NOMO-1 (cell line): Measurements from ENCODE around the gene NRCAM.
A peak's percentile ranks its signal among the peaks of the same experiment; 100 is the strongest.

Experiments used
- DNase-seq, 2 experiments: peaks; one replicate each; lab custom pipeline; 2025; ENCODE audit not compliant: unreplicated experiment in 2 of 2; lab: John Stamatoyannopoulos, UW

The NRCAM gene

DNA sequence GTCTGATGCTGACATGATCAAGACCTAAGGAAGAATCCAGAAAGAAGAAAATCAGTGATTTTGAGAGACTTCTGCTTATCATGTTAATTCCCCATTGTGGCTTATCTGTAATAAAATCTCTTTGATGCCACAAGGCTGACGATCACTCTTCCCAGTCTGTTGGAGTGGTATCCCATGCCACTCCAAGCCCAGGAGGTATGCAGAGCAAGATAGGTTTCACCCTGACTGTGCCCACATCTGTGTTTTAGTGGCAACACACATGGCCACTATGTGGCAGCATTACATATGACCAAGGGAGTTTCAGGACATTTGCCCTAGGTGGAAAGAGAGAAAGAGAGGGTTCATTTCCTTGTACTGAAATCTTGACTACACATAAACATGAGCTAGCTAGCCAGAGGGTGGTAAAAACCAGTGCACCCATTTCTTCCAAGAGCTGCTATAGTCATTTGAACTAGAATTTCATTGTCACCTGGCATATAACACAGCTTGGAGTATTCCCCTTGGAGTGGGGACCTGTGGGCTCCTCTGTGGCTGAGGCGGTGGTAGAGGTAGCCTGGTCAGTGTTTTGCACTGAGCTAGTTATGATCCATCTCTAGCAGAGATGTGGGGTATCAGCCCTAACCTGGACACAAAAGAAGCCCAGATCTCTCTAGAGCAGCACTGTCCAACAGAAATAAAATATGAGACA lies 346.9 kb downstream of the NRCAM start:
- peak in 1 of 2 experiments; percentile 5 for DNase-seq

DNA sequence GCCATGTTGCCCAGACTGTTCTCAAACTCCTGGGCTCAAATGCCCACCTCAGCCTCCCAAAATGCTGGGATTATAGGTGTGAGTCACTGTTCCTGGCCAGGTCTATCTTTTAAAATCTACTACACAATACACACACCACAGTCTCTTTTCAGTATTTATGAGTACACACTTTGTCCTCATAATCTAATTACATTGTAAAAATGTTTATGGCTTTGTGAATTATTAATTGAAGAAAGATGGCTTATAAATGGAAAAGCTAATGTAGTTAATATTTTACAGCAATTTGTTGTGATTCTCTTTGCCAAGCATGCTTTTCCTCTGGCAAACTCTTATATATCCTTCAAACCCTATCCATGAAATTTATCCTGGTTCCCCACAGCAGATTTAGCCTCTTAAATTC lies 348.1 kb downstream of the NRCAM start:
- DNase-seq: no peak

DNA sequence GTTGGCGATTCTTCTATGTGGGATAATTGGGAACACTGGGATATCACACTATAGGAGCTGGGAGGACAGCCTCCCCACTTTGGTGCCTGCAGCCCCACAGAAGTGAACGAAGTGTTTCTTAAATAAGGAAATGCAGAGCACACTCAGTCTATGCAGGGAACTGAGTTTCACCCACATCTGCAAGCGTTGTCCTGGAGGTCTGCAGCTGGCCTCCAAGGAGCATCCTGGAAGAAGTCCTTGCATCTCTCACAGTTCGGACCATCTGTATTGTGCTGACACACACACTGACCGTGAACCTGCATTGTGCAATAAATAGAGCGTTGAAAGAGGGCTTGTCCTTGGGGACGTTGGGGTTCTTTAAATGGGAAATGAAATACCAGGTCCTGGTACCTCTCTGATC lies 351.9 kb downstream of the NRCAM start:
- DNase-seq: no peak

DNA sequence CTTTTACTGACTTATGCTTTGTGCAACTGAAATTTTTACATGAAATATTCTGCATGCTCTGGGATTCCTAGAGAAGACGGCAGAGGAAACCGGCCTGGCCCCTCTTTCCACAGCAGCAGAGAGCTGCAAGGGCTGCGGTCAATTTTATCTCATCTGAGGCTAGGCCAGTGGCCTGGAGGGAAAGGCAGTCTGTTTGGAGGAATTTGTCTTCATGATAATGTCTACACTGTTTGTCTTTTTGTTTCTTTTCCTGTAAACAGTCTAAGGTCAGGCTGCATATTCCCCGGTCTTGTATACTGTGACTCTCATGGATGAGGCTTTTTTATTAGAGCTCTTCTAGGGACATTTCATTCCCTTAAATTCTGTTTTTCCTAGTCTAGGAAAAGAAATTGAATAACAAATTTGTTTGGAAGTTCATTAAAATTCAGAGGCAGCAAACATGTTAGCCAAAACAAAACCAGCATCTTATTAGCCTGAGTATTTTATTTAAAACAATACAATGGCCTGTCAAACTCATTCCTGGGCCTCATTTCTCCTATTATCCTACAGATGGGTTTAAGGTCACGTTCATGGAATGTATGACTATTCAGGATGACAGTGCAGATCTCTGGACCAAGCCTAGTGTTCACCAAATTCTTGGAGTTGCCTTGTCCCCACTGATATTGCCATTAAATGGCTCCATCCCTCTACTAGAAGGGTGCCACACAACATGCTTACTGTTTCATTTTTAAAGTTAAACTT lies 352.5 kb downstream of the NRCAM start:
- DNase-seq: no peak

DNA sequence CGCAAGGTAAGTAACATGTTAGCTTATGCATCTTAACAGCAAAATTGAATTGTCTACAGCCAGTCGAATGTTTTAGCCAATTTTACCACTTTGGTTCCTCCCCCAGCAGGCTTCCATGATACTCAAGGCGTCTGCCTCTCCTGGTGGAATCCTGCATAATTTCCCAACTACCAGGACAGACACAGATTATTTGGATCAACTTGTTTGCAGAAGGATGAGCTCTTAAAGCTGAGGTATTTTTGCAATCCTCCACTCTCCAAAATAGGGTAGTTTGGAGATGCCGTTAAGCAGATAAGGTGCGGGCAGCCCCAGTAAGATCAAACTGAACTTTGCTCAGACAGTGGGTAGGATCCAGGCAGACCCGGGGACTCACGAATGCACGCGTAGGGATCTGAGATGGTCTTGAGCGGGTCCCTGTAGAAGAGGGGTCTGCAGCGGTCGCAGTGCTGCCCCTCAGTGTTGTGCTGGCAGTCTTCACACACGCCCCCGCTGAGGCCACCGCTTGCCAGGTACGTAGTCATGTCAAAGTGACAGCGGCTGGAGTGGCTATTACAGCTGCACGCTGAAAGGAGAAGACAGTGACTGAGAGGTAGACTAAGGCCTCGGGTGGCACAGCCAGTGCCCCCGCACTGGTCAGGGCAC lies 353.4 kb downstream of the NRCAM start:
- DNase-seq: no peak

DNA sequence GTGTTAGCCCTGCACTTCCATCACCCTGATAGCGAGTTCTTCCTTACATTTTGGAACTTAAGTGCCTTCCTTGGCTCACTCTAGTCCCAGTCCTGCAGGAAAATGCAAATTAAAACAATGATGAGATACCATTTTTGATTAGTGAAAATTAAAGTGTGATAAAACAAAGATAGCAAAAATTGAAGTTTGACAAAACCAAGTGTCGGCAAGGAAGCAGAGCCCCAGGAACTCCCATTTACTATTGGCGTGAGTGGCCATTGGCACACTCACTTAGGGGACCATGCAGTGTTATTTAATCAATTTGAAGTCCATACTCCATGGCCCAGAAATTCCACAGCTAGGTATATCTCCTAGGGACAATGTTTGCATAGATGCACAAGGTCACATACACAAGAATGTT lies 354.5 kb downstream of the NRCAM start:
- DNase-seq: no peak

DNA sequence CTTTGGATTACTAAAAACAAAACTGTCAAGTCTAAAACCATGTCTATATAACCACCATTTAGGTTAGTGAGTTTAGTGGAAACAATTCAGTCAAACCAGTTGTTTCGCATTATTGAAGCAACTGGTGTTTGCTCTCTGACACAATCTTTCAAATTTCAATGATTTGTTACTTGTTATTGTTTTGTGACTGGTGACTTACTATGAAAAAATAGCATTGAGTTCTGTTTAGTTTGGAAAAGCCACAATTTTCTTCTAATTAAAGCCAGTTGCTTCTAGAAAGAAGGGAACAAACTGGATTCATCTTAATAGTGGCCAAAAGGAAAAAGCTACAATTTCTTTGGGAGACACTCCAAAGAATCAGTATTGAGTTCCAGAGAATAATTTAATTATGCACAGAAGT lies 356.5 kb downstream of the NRCAM start:
- DNase-seq: no peak

DNA sequence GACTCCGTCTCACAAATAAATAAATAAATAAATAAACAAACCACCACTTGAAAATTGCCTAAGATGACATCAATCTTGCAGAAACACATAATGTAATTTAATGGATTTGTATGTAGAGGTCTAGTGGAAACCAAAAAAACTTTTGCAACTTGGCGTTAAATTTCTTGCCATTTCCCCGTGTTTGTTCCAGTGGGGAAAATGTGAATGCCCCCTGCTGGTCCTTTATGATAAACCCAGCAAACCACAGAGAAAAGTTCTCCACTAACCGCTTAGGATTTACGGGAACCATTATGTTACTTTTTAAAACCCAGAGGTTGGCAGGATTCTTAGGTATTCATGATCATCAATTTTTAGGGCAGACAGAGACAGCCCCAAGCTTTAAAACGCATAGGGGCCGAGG lies 358.5 kb downstream of the NRCAM start:
- no peak for DNase-seq
